GM23338 (cell line): ENCODE measurements around the gene CTXN1. TPM values are rescaled to one million over a fixed set of nuclear protein-coding genes. Genes with fewer than 3 reads are reported as not detected.
"Not testable (repeated sequence)": the region's sequence is repeated elsewhere in the genome, so short reads cannot be mapped to it uniquely, and the experiment has no call there.

Experiments used
- ATAC-seq: fragments of 200-7000 bp; cut with Tn5 transposase; 3 replicates; pipeline ENCODE4 v1.9.1; 2020
- DNase-seq: peaks from one replicate; pipeline ENCODE4 v3.0.0-alpha.2; 2015; ENCODE audit warnings: low spot score
- H2AFZ ChIP-seq: fragments of 200-600 bp; sonication (generic); 2 replicates; pipeline ENCODE4 v1.8.0; 2016; ENCODE audit warnings: antibody characterized with exemption, mild to moderate bottlenecking, moderate library complexity
- H3F3A ChIP-seq: fragments of 200-600 bp; sonication (generic); replicated peaks from 2 replicates; pipeline ENCODE4 v1.8.0; 2017; ENCODE audit warnings: antibody characterized with exemption, mixed run types, low read depth
- H3K27ac ChIP-seq: fragments of 200-600 bp; sonication (generic); 2 replicates; pipeline ENCODE4 v1.6.1; 2016; ENCODE audit warnings: low read depth
- H3K27me3 ChIP-seq: fragments of 200-600 bp; sonication (generic); 2 replicates; pipeline ENCODE4 v1.8.0; 2016; ENCODE audit warnings: mild to moderate bottlenecking, mixed run types, moderate library complexity; ENCODE audit not compliant: insufficient read depth
- H3K36me3 ChIP-seq: fragments of 200-600 bp; sonication (generic); 2 replicates; pipeline ENCODE4 v1.8.0; 2016; ENCODE audit warnings: mild to moderate bottlenecking; ENCODE audit not compliant: insufficient read depth
- H3K4me1 ChIP-seq: fragments of 200-600 bp; sonication (generic); 2 replicates; pipeline ENCODE4 v1.8.0; 2016; ENCODE audit warnings: mild to moderate bottlenecking, moderate library complexity; ENCODE audit not compliant: insufficient read depth
- H3K4me2 ChIP-seq: fragments of 200-600 bp; sonication (generic); 2 replicates; pipeline ENCODE4 v1.7.1; 2017; ENCODE audit warnings: mixed run types
- H3K4me3 ChIP-seq: fragments of 200-600 bp; sonication (generic); 2 replicates; pipeline ENCODE4 v1.6.1; 2016; ENCODE audit warnings: mixed run types
- H3K79me2 ChIP-seq: fragments of 200-600 bp; sonication (generic); replicated peaks from 2 replicates; pipeline ENCODE4 v1.8.0; 2017; ENCODE audit warnings: mild to moderate bottlenecking; ENCODE audit not compliant: insufficient read depth
- H3K9me2 ChIP-seq: fragments of 200-600 bp; sonication (generic); 2 replicates; pipeline ENCODE4 v1.8.0; 2017; ENCODE audit not compliant: insufficient read depth
- H4K20me1 ChIP-seq: fragments of 200-600 bp; sonication (generic); replicated peaks from 2 replicates; pipeline ENCODE4 v1.8.0; 2017; ENCODE audit warnings: mild to moderate bottlenecking; ENCODE audit not compliant: insufficient read depth
- H3K27ac Mint-ChIP-seq: 2 replicates; pipeline ENCODE4 v1.8.0; 2020; ENCODE audit warnings: inconsistent platforms, mild to moderate bottlenecking, moderate library complexity, mixed read lengths
- H3K27me3 Mint-ChIP-seq: 3 replicates; pipeline ENCODE4 v1.8.0; 2022; ENCODE audit warnings: low read depth, mild to moderate bottlenecking, moderate library complexity, mixed read lengths, inconsistent platforms; ENCODE audit not compliant: insufficient read depth, poor library complexity
- H3K36me3 Mint-ChIP-seq: 3 replicates; pipeline ENCODE4 v1.8.0; 2021; ENCODE audit warnings: low read depth, mild to moderate bottlenecking, inconsistent platforms, moderate library complexity, mixed read lengths
- H3K4me1 Mint-ChIP-seq: 3 replicates; pipeline ENCODE4 v1.8.0; 2020; ENCODE audit warnings: mild to moderate bottlenecking, inconsistent platforms, mixed read lengths
- H3K4me3 Mint-ChIP-seq: 3 replicates; pipeline ENCODE4 v1.8.0; 2021; ENCODE audit warnings: moderate library complexity, mild to moderate bottlenecking, inconsistent platforms, mixed read lengths
- H3K9me3 Mint-ChIP-seq: 3 replicates; pipeline ENCODE4 v1.8.0; 2020; ENCODE audit warnings: moderate library complexity, mild to moderate bottlenecking, inconsistent platforms, mixed read lengths
- CTCF ChIP-seq, 2 experiments: fragments of 200-600 bp in 1 of 2; sonication (generic) in 1 of 2; conservative IDR thresholded peaks; 2 replicates each; pipeline versions ENCODE4 v1.5.1 to v1.6.1; 2016 to 2017; ENCODE audit warnings: antibody characterized with exemption in 2 of 2, low read depth in 2 of 2, mild to moderate bottlenecking in 2 of 2, moderate library complexity in 1 of 2
- ETS1 ChIP-seq: IDR thresholded peaks from 2 replicates; pipeline ENCODE4 v1.6.1; 2016; ENCODE audit warnings: antibody characterized with exemption
- EZH2 ChIP-seq: fragments of 200-600 bp; sonication (generic); IDR thresholded peaks from one replicate; pipeline ENCODE4 v1.8.0; 2017; ENCODE audit warnings: antibody characterized with exemption, mild to moderate bottlenecking, low read depth; ENCODE audit not compliant: unreplicated experiment
- EZH2phosphoT487 ChIP-seq: fragments of 200-600 bp; sonication (generic); IDR thresholded peaks from one replicate; pipeline ENCODE4 v1.8.1; 2018; ENCODE audit warnings: antibody characterized with exemption; ENCODE audit not compliant: unreplicated experiment
- NANOG ChIP-seq: IDR thresholded peaks from 2 replicates; pipeline ENCODE4 v1.6.1; 2016; ENCODE audit warnings: antibody characterized with exemption, borderline replicate concordance
- POLR2AphosphoS5 ChIP-seq: IDR thresholded peaks from 2 replicates; pipeline ENCODE4 v1.6.1; 2016; ENCODE audit warnings: antibody characterized with exemption, low read depth
- REST ChIP-seq: IDR thresholded peaks from one replicate; pipeline ENCODE4 v1.6.1; 2018; ENCODE audit warnings: antibody characterized with exemption; ENCODE audit not compliant: unreplicated experiment
- ZNF114 ChIP-seq: fragments of 250-450 bp; sonication (Bioruptor Pico); IDR thresholded peaks from 2 replicates; pipeline ENCODE4 v1.5.0; 2020; ENCODE audit warnings: mild to moderate bottlenecking, moderate library complexity
- ZNF331 ChIP-seq: fragments of 250-450 bp; sonication (Bioruptor Pico); IDR thresholded peaks from 2 replicates; pipeline ENCODE4 v1.5.0; 2020; ENCODE audit warnings: low read depth, mild to moderate bottlenecking, moderate library complexity
- polyA plus RNA-seq: library from polyadenylated mRNA; unstranded; fragments of >200 nt; fragmentation: Nextera tagmentation; extraction: Ambion mirVana; gene quantifications from 2 replicates; pipeline ENCODE4 v1.2.1, GENCODE V29; 2016
- total RNA-seq: library from RNA; depleted of rRNA; stranded (reverse); fragments of >200 nt; shearing (Covaris generic); gene quantifications from 2 replicates; pipeline ENCODE4 v1.2.3, GENCODE V29; 2014

CTXN1 gene
- total and polyA plus RNA-seq, 2 experiments from 2014 or later: 22.5 to 52.4 TPM

- not testable (repeated sequence) for H3K4me3 Mint-ChIP-seq, H3K4me2 ChIP-seq, H3K9me3 Mint-ChIP-seq, H3K79me2 ChIP-seq, H3K9me2 ChIP-seq, H3K27ac Mint-ChIP-seq, H3K27ac ChIP-seq, H2AFZ ChIP-seq, H3K4me1 ChIP-seq, H4K20me1 ChIP-seq, H3K4me3 ChIP-seq, ATAC-seq, DNase-seq, H3K27me3 ChIP-seq, H3K4me1 Mint-ChIP-seq
- H3K36me3 Mint-ChIP-seq: peaks cover 55% of the 10 kb centered on the region
- Histone ChIP-seq H3K36me3 (peaks cover 11% of the 10 kb centered on the region; the same call in 1 of the 2 replicates), H3F3A (peaks cover 27% of the 10 kb centered on the region)
- H3K27me3 Mint-ChIP-seq: peaks cover 14% of the 10 kb centered on the region
Measured at GRCh38 chr19:7930030-7930429, 4.1 kb upstream of the CTXN1 start.

- Histone ChIP-seq H3K9me2 (no peaks in the 10 kb centered on the region), H3K4me1 (peaks cover 4% of the 10 kb centered on the region; the same call in 1 of the 2 replicates), H3K4me3 (no peak overlapping the region), H3K27ac (peak overlapping the region; percentile 83; the same call in 1 of the 2 replicates), H3F3A (peaks cover 31% of the 10 kb centered on the region), H4K20me1 (peaks cover 6% of the 10 kb centered on the region; the same call in 1 of the 2 replicates), H3K79me2 (no peaks in the 10 kb centered on the region), H3K4me2 (no peak overlapping the region), H3K36me3 (peaks cover 10% of the 10 kb centered on the region; the same call in 1 of the 2 replicates), H3K27me3 (no peaks in the 10 kb centered on the region), H2AFZ (no peak overlapping the region)
- Mint-ChIP-seq H3K36me3 (peaks cover 48% of the 10 kb centered on the region), H3K9me3 (no peaks in the 10 kb centered on the region), H3K27me3 (peaks cover 15% of the 10 kb centered on the region), H3K27ac (no peak overlapping the region), H3K4me3 (no peak overlapping the region; the same call in 2 of the 3 replicates), H3K4me1 (peaks cover 4% of the 10 kb centered on the region)
- DNase-seq: peak; percentile 89
- ATAC-seq: peak; percentile 57
- TF ChIP-seq CTCF (conservative IDR thresholded peaks at IDR 0.05; ENCODE audit: low read depth in 2 of 2) (peak; percentile 57 to 68), ZNF331 (CRISPR knock-in tag) (no peak), ZNF114 (no peak)
Measured at GRCh38 chr19:7928741-7929701, 3.1 kb upstream of the CTXN1 start.

GRCh38 chr19:7928334-7928706 is 2.4 kb upstream of the CTXN1 start:
- H3K4me3 ChIP-seq: no peak overlapping the region
- H3F3A ChIP-seq: peaks cover 31% of the 10 kb centered on the region
- no peaks in the 10 kb centered on the region for H3K27me3 ChIP-seq
- Mint-ChIP-seq H3K9me3 (no peaks in the 10 kb centered on the region), H3K36me3 (peaks cover 41% of the 10 kb centered on the region), H3K4me1 (peaks cover 4% of the 10 kb centered on the region), H3K27me3 (peaks cover 18% of the 10 kb centered on the region), H3K27ac (no peak overlapping the region), H3K4me3 (no peak overlapping the region; the same call in 2 of the 3 replicates)
- H4K20me1 ChIP-seq: peaks cover 6% of the 10 kb centered on the region; the same call in 1 of the 2 replicates
- no peaks in the 10 kb centered on the region for H3K9me2 ChIP-seq
- no peak overlapping the region for H3K4me2 ChIP-seq
- DNase-seq (no peak), ATAC-seq (no peak)
- no peak overlapping the region for H2AFZ ChIP-seq
- peaks cover 4% of the 10 kb centered on the region; the same call in 1 of the 2 replicates for H3K4me1 ChIP-seq
- no peaks in the 10 kb centered on the region for H3K79me2 ChIP-seq
- no peak overlapping the region for H3K27ac ChIP-seq
- peaks cover 3% of the 10 kb centered on the region; the same call in 1 of the 2 replicates for H3K36me3 ChIP-seq
- no peak for TF ChIP-seq POLR2AphosphoS5
- no peak for TF ChIP-seq NANOG
- TF ChIP-seq REST: no peak
- TF ChIP-seq EZH2phosphoT487: no peak
- no peak for TF ChIP-seq EZH2
- no peak for TF ChIP-seq ETS1
